IPS-NIHi7 (cell line): ENCODE data around the gene ADAM15.

Experiments used
- DNase-seq: peaks from one replicate; pipeline ENCODE4 v3.0.0; 2012; ENCODE audit warnings: mixed read lengths; ENCODE audit errors: extremely low spot score

ADAM15 gene

GRCh38 chr1:155032886-155033285 lies 18.2 kb upstream of the ADAM15 start:
- no peak for DNase-seq

GRCh38 chr1:155033524-155033923 lies 17.6 kb upstream of the ADAM15 start, which contains the start of the genes DCST1 and DCST2:
Gene DCST1, plus strand, starts transcription at chr1:155033824. Its CDS starts 213 bp downstream, at chr1:155034037.
Gene DCST2, minus strand, starts transcription at chr1:155033781. Its CDS starts 80 bp downstream, at chr1:155033701.
- no peak for DNase-seq

- DNase-seq: no peak
These were observed 16.6 kb upstream of the ADAM15 start for GRCh38 chr1:155034318-155035208.

- DNase-seq: no peak
These were observed 15.2 kb upstream of the ADAM15 start for GRCh38 chr1:155035936-155036335.

GRCh38 chr1:155037043-155037442 lies 14.1 kb upstream of the ADAM15 start:
- DNase-seq: no peak

- DNase-seq: no peak
These were observed 13.2 kb upstream of the ADAM15 start for GRCh38 chr1:155037851-155038441.

- no peak for DNase-seq
These were observed 12.4 kb upstream of the ADAM15 start for GRCh38 chr1:155038602-155039307.

- no peak for DNase-seq
These were observed 11.8 kb upstream of the ADAM15 start for GRCh38 chr1:155039308-155039669.

- no peak for DNase-seq
These were observed 10.6 kb upstream of the ADAM15 start for GRCh38 chr1:155040358-155041093.

- no peak for DNase-seq
These were observed 8.3 kb upstream of the ADAM15 start for GRCh38 chr1:155042789-155043188.

GRCh38 chr1:155043301-155043702 lies 7.8 kb upstream of the ADAM15 start:
- DNase-seq: no peak

- DNase-seq: no peak
These were observed 7.3 kb upstream of the ADAM15 start for GRCh38 chr1:155043793-155044192.

GRCh38 chr1:155044365-155044764 lies 6.8 kb upstream of the ADAM15 start:
- DNase-seq: no peak

- peak; percentile 92 for DNase-seq
These were observed 6.1 kb upstream of the ADAM15 start for GRCh38 chr1:155044812-155045657.

GRCh38 chr1:155048449-155049334 lies 2.4 kb upstream of the ADAM15 start:
- no peak for DNase-seq

GRCh38 chr1:155049651-155050559 lies 1.2 kb upstream of the ADAM15 start:
- no peak for DNase-seq

- no peak for DNase-seq
These were observed 243 bp downstream of the ADAM15 start for GRCh38 chr1:155051342-155051776.

- DNase-seq: no peak
These were observed 772 bp downstream of the ADAM15 start for GRCh38 chr1:155051777-155052398.
